NCI-H82 (cell line): ENCODE data around the gene SFPQ.
"Not testable (repeated sequence)": the region's sequence is repeated elsewhere in the genome, so short reads cannot be mapped to it uniquely, and the experiment has no call there.

Experiments used
- DNase-seq: peaks from one replicate; lab custom pipeline; 2025; lab: John Stamatoyannopoulos, UW

SFPQ gene, protein sequence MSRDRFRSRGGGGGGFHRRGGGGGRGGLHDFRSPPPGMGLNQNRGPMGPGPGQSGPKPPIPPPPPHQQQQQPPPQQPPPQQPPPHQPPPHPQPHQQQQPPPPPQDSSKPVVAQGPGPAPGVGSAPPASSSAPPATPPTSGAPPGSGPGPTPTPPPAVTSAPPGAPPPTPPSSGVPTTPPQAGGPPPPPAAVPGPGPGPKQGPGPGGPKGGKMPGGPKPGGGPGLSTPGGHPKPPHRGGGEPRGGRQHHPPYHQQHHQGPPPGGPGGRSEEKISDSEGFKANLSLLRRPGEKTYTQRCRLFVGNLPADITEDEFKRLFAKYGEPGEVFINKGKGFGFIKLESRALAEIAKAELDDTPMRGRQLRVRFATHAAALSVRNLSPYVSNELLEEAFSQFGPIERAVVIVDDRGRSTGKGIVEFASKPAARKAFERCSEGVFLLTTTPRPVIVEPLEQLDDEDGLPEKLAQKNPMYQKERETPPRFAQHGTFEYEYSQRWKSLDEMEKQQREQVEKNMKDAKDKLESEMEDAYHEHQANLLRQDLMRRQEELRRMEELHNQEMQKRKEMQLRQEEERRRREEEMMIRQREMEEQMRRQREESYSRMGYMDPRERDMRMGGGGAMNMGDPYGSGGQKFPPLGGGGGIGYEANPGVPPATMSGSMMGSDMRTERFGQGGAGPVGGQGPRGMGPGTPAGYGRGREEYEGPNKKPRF

GRCh38 chr1:35192853-35193664 lies at the start of gene SFPQ:
Gene SFPQ (minus strand): TSS chr1:35193145. CDS start chr1:35193049, 96 bp downstream.
- DNase-seq, result peak; percentile 99

GRCh38 chr1:35236772-35237171 lies 43.8 kb upstream of the SFPQ start:
- not testable (repeated sequence) for DNase-seq

GRCh38 chr1:35231287-35231686 lies 38.3 kb upstream of the SFPQ start:
- no peak for DNase-seq

- DNase-seq, result no peak
These were observed 36.8 kb upstream of the SFPQ start for GRCh38 chr1:35229587-35230360.

- DNase-seq, result no peak
These were observed 33.6 kb upstream of the SFPQ start for GRCh38 chr1:35226546-35226945.

DNA sequence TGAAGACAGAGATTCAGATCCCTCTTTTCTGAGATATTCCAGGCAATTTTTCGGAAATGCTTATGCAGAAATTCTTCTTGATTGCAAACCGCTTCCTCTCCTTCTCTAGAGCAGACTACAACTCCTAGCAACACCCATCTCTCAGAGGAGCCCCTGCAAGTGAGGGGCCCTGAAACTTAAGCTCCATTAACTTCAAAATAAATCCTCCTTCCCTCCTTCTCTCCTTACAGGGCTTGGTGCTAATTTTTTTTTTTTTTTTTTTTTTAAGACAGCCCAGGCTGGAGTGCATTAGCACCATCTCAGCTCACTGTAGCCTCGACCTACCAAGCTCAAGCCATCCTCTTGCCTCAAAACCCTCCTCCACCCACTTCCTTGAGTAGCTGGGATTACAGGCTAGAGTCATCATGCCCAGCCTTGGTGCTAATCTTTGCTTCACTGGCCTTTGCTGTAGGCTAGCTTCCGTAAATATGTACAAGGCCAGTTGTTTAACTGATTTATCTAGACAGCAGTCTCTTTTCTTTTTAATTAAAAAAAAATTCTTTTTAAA lies 30.2 kb upstream of the SFPQ start:
- DNase-seq, result no peak

DNA sequence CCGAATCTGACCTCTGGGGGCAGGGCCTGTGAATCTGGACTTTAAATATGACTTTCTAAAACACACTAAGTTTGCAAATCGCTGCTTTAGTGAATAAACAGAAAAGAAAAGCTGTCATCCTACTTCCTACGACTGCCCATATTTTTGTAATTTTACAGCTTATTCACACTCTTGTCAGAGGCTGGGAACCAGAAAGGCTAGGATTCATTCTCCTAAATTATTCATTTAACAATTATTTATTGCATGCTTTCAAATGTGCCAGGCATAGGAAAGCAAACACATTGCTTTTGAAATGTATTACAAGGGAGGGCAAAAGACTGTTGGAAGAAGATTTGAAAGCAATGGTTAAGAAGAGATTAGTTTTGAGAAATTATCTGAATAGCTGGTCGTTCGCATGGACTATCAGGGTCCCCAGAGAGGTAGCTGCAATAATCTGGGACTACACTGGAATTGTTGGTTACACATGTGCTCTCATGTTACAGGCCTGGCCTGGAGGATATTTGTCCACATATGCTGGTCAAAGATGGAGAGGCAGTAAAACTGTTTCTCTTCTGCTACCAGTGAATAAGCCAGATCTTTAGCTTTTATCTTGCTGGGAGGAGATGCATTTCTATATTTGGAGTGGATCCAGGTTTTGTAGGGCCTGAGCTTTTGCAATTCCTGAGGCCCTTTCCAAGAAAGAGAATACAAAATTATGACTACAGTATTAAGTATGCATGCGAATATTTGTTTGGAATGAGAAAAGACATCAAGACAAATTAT lies 29.6 kb upstream of the SFPQ start:
- no peak for DNase-seq

- DNase-seq, result peak; percentile 60
These were observed 28.0 kb upstream of the SFPQ start for GRCh38 chr1:35220976-35221375.

DNA sequence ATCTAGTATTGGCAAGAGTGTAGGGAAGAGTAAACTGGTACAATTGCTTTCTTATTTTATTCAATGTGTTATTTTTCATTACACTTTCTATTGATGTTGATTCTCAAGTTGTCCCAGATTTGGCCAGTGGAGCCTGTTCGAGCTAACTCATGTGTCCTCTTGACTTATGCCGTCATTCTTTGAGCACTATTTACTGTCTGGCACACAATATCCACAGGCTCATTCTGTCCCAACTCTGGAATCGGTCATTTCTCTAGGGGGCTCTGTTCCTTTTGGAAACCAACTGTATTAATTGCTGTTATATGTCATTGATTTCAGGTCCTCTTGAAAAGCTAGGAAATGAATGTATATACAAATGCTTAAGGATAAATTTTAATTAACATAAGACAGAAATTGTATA lies 22.4 kb upstream of the SFPQ start:
- no peak for DNase-seq

GRCh38 chr1:35211120-35211414 lies 18.1 kb upstream of the SFPQ start:
- no peak for DNase-seq

GRCh38 chr1:35210321-35211119 lies 17.6 kb upstream of the SFPQ start:
- DNase-seq, result no peak

GRCh38 chr1:35203295-35203694 lies 10.3 kb upstream of the SFPQ start:
- DNase-seq, result no peak

GRCh38 chr1:35202048-35202719 lies 9.2 kb upstream of the SFPQ start:
- peak; percentile 94 for DNase-seq

- DNase-seq, result no peak
These were observed 8.7 kb upstream of the SFPQ start for GRCh38 chr1:35201631-35202030.

- peak; percentile 87 for DNase-seq
These were observed 691 bp downstream of the SFPQ start for GRCh38 chr1:35192056-35192852.

GRCh38 chr1:35191429-35192055 lies 1.4 kb downstream of the SFPQ start:
- no peak for DNase-seq

GRCh38 chr1:35190784-35191183 lies 2.2 kb downstream of the SFPQ start:
- DNase-seq, result no peak
